Panc1 (cell line): ENCODE measurements around the gene FBXO4.

Source experiments
- POLR2AphosphoS5 ChIP-seq: IDR thresholded peaks from 2 replicates; pipeline ENCODE4 v1.6.1; 2012; ENCODE audit warnings: mild to moderate bottlenecking, low read depth, low read length, moderate library complexity
- TF ChIP-seq, protein P1 (sequence below): fragments of 450-650 bp; IDR thresholded peaks from 2 replicates; pipeline ENCODE4 v1.5.1; 2017; ENCODE audit warnings: mild to moderate bottlenecking

DNA sequence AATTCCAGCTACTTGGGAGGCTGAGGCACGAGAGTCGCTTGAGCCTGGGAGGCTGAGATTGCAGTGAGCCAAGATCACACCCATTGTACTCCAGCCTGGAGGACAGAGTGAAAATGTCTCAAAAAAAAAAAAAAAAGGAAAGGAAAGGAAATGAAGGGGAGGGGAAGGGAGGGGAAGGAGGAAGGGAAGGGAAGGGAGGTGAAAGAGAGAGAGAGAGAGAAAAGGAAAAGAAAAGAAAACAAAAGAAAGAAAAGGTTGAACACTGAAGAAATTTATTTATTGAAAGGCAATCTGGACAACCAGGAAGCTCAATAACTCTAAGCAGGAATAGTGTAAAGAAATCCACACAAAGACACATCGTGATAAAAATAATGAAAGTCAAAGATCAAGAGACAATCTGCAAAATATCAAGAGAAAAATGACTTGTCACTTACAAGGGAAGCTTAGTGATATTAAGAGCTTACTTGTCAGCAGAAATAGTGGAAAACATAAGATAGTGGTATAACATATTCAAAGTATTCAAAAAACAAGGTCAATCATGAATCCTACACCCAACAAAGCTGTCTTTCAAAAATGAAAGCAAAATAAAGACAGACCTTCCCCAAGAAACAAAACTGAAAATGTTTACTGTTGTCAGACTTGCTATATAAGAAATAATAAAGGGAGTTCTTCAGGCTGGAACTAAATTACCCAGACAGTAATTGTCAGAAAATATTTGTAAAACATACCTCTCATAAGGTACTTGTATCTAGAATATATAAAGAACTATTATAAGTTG lies 31.8 kb upstream of the FBXO4 start:
- TF ChIP-seq, protein P1, sequence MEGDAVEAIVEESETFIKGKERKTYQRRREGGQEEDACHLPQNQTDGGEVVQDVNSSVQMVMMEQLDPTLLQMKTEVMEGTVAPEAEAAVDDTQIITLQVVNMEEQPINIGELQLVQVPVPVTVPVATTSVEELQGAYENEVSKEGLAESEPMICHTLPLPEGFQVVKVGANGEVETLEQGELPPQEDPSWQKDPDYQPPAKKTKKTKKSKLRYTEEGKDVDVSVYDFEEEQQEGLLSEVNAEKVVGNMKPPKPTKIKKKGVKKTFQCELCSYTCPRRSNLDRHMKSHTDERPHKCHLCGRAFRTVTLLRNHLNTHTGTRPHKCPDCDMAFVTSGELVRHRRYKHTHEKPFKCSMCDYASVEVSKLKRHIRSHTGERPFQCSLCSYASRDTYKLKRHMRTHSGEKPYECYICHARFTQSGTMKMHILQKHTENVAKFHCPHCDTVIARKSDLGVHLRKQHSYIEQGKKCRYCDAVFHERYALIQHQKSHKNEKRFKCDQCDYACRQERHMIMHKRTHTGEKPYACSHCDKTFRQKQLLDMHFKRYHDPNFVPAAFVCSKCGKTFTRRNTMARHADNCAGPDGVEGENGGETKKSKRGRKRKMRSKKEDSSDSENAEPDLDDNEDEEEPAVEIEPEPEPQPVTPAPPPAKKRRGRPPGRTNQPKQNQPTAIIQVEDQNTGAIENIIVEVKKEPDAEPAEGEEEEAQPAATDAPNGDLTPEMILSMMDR = no peak
- TF ChIP-seq POLR2AphosphoS5 = no peak
